H9 (cell line): Measurements from ENCODE around the gene FBXO34. TPM values are rescaled to one million over a fixed set of nuclear protein-coding genes. Genes with fewer than 3 reads are reported as not detected.

Experiments used
- DNase-seq: peaks from one replicate; pipeline ENCODE4 v3.0.0-alpha.2; 2017
- H2AFZ ChIP-seq: one replicate; pipeline ENCODE4 v1.6.1; 2013; ENCODE audit warnings: mild to moderate bottlenecking, low read length, control low read depth, moderate library complexity
- H2AK5ac ChIP-seq: 2 replicates; pipeline ENCODE4 v1.6.1; 2013; ENCODE audit warnings: low read length, control low read depth, mixed read lengths; ENCODE audit not compliant: insufficient read length
- H2BK120ac ChIP-seq: one replicate; pipeline ENCODE4 v1.6.1; 2013; ENCODE audit warnings: low read depth, mild to moderate bottlenecking, low read length, control low read depth, inconsistent platforms; ENCODE audit not compliant: poor library complexity, severe bottlenecking
- H2BK12ac ChIP-seq: 2 replicates; pipeline ENCODE4 v1.6.1; 2013; ENCODE audit warnings: low read length, control low read depth, mixed read lengths, low read depth; ENCODE audit not compliant: insufficient read length
- H2BK15ac ChIP-seq: 2 replicates; pipeline ENCODE4 v1.6.1; 2013; ENCODE audit warnings: low read depth, low read length, control low read depth
- H2BK20ac ChIP-seq: one replicate; pipeline ENCODE4 v1.6.1; 2013; ENCODE audit warnings: low read depth, mild to moderate bottlenecking, low read length, control low read depth, inconsistent platforms; ENCODE audit not compliant: poor library complexity, severe bottlenecking
- H2BK5ac ChIP-seq: 2 replicates; pipeline ENCODE4 v1.6.1; 2013; ENCODE audit warnings: low read length, control low read depth, mixed read lengths; ENCODE audit not compliant: insufficient read length
- H3K14ac ChIP-seq: 2 replicates; pipeline ENCODE4 v1.6.1; 2013; ENCODE audit warnings: low read length, control low read depth; ENCODE audit not compliant: insufficient read depth
- H3K18ac ChIP-seq: 2 replicates; pipeline ENCODE4 v1.6.1; 2013; ENCODE audit warnings: low read depth, mild to moderate bottlenecking, mixed read lengths, low read length, control low read depth; ENCODE audit not compliant: insufficient read length
- H3K23ac ChIP-seq: 2 replicates; pipeline ENCODE4 v1.6.1; 2013; ENCODE audit warnings: low read length, control low read depth, mixed read lengths, low read depth; ENCODE audit not compliant: insufficient read length
- H3K23me2 ChIP-seq: 2 replicates; pipeline ENCODE4 v1.6.1; 2013; ENCODE audit warnings: low read depth, mild to moderate bottlenecking, mixed read lengths, low read length, control low read depth; ENCODE audit not compliant: insufficient read length, poor library complexity, severe bottlenecking
- H3K27ac ChIP-seq: 2 replicates; pipeline ENCODE4 v1.5.1; 2013; ENCODE audit warnings: low read length, control low read depth, mixed read lengths, low read depth; ENCODE audit not compliant: insufficient read length
- H3K27me3 ChIP-seq: 2 replicates; pipeline ENCODE4 v1.6.1; 2013; ENCODE audit warnings: low read length, control low read depth, inconsistent platforms; ENCODE audit not compliant: insufficient read depth
- H3K4ac ChIP-seq: 2 replicates; pipeline ENCODE4 v1.6.1; 2013; ENCODE audit warnings: low read depth, mild to moderate bottlenecking, control low read depth, inconsistent platforms, low read length, moderate library complexity
- H3K4me1 ChIP-seq: 2 replicates; pipeline ENCODE4 v1.6.1; 2013; ENCODE audit warnings: low read length, control low read depth, inconsistent platforms; ENCODE audit not compliant: insufficient read depth
- H3K4me2 ChIP-seq: 2 replicates; pipeline ENCODE4 v1.6.1; 2013; ENCODE audit warnings: low read length, control low read depth, mixed read lengths; ENCODE audit not compliant: insufficient read length, insufficient read depth
- H3K56ac ChIP-seq: 2 replicates; pipeline ENCODE4 v1.6.1; 2013; ENCODE audit warnings: low read depth, mild to moderate bottlenecking, mixed read lengths, low read length, control low read depth; ENCODE audit not compliant: insufficient read length
- H3K79me1 ChIP-seq: 2 replicates; pipeline ENCODE4 v1.6.1; 2013; ENCODE audit warnings: low read depth, mild to moderate bottlenecking, moderate library complexity, low read length, control low read depth, inconsistent platforms; ENCODE audit not compliant: insufficient read depth, poor library complexity, severe bottlenecking
- H3K79me2 ChIP-seq: 2 replicates; pipeline ENCODE4 v1.6.1; 2013; ENCODE audit warnings: low read length, control low read depth, inconsistent platforms; ENCODE audit not compliant: insufficient read depth
- H3K9ac ChIP-seq: 2 replicates; pipeline ENCODE4 v1.6.1; 2013; ENCODE audit warnings: low read length, control low read depth, mixed read lengths; ENCODE audit not compliant: insufficient read length; ENCODE audit errors: extremely low read depth
- H3K9me3 ChIP-seq: one replicate; pipeline ENCODE4 v1.6.1; 2013; ENCODE audit warnings: low read depth, low read length, inconsistent platforms; ENCODE audit not compliant: control insufficient read depth
- H3T11ph ChIP-seq: one replicate; pipeline ENCODE4 v1.6.1; 2013; ENCODE audit warnings: mild to moderate bottlenecking, low read length, control low read depth, inconsistent platforms
- H4K20me1 ChIP-seq: one replicate; pipeline ENCODE4 v1.6.1; 2013; ENCODE audit not compliant: control insufficient read depth, insufficient read length, insufficient read depth
- H4K5ac ChIP-seq: 2 replicates; pipeline ENCODE4 v1.6.1; 2013; ENCODE audit warnings: low read depth, mild to moderate bottlenecking, mixed read lengths, low read length, control low read depth; ENCODE audit not compliant: insufficient read length
- H4K8ac ChIP-seq: replicated peaks from 2 replicates; pipeline ENCODE4 v1.6.1; 2013; ENCODE audit warnings: low read length, control low read depth, mixed read lengths, low read depth; ENCODE audit not compliant: insufficient read length
- H4K91ac ChIP-seq: 2 replicates; pipeline ENCODE4 v1.6.1; 2013; ENCODE audit warnings: low read depth, mild to moderate bottlenecking, moderate library complexity, mixed read lengths, low read length, control low read depth; ENCODE audit not compliant: insufficient read length
- H3K27ac Mint-ChIP-seq, 3 experiments: 2 replicates in 2 of 3; 3 replicates in 1 of 3; pipeline ENCODE4 v1.8.0; 2020 to 2021; ENCODE audit warnings: mixed read lengths in 3 of 3, mild to moderate bottlenecking in 1 of 3, moderate library complexity in 1 of 3
- H3K27me3 Mint-ChIP-seq: 2 replicates; pipeline ENCODE4 v1.8.0; 2021; ENCODE audit warnings: low read depth, mild to moderate bottlenecking, moderate library complexity, mixed read lengths
- H3K36me3 Mint-ChIP-seq, 3 experiments: 2 replicates in 2 of 3; 3 replicates in 1 of 3; pipeline ENCODE4 v1.8.0; 2020 to 2021; ENCODE audit warnings: low read depth in 3 of 3, mixed read lengths in 3 of 3; ENCODE audit not compliant: insufficient read depth in 1 of 3
- H3K4me1 Mint-ChIP-seq, 2 experiments: 2 replicates each; pipeline ENCODE4 v1.8.0; 2020; ENCODE audit warnings: mixed read lengths in 2 of 2
- H3K4me3 Mint-ChIP-seq, 2 experiments: 2 replicates in 1 of 2; 3 replicates in 1 of 2; pipeline ENCODE4 v1.8.0; 2020 to 2021; ENCODE audit warnings: mild to moderate bottlenecking in 2 of 2, mixed read lengths in 2 of 2, moderate library complexity in 1 of 2
- H3K9me3 Mint-ChIP-seq, 2 experiments: 2 replicates in 1 of 2; 3 replicates in 1 of 2; pipeline ENCODE4 v1.8.0; 2020; ENCODE audit warnings: mild to moderate bottlenecking in 2 of 2, mixed read lengths in 2 of 2, moderate library complexity in 1 of 2
- CTCF ChIP-seq: fragments of 200-600 bp; sonication (generic); conservative IDR thresholded peaks from 3 replicates; pipeline ENCODE4 v1.8.0; 2021; ENCODE audit warnings: antibody characterized with exemption, mild to moderate bottlenecking
- WGBS: extraction: QIAGEN DNeasy Blood & Tissue Kit; methylation state at CpG from one replicate; pipeline ENCODE4 v1.1.7; 2013; ENCODE audit warnings: missing lambda C conversion rate, low lambda C conversion rate, mixed read lengths; ENCODE audit not compliant: insufficient read length; ENCODE audit errors: extremely low coverage; 5-methylcytosine and 5-hydroxymethylcytosine counted together
- total RNA-seq: library from RNA; stranded (reverse); gene quantifications from 2 replicates; pipeline ENCODE4 v1.2.1, GENCODE V29; 2021

Gene FBXO34
- total RNA-seq, 1 experiment from 2014 or later: 12.0 TPM

- no peak overlapping the region for H3K4ac ChIP-seq
Measured at GRCh38 chr14:55313480-55313879, 42.3 kb downstream of the FBXO34 start.

More at GRCh38 chr14:55313480-55313879, 42.3 kb downstream of the FBXO34 start:
- no peak overlapping the region for H2AFZ ChIP-seq
- H3K27ac ChIP-seq: no peak overlapping the region
- H3K4me2 ChIP-seq: no peak overlapping the region
- H4K5ac ChIP-seq: no peak overlapping the region
- no peak overlapping the region for H4K8ac ChIP-seq
- H3K9me3 Mint-ChIP-seq: peaks cover 36 to 39% of the 10 kb centered on the region in 2 experiments
- no peak for TF ChIP-seq CTCF
- H3K23me2 ChIP-seq: no peaks in the 10 kb centered on the region
- no peak for DNase-seq
- no peak overlapping the region for H2BK120ac ChIP-seq
- H3K9ac ChIP-seq: no peak overlapping the region
- H2AK5ac ChIP-seq: no peak overlapping the region
- H3K18ac ChIP-seq: no peak overlapping the region
- no peak overlapping the region for H3K56ac ChIP-seq
- no peaks in the 10 kb centered on the region for H3K4me1 ChIP-seq
- H3K27me3 Mint-ChIP-seq: no peaks in the 10 kb centered on the region
- H3T11ph ChIP-seq: no peak overlapping the region
- WGBS: no CpG with 5 or more reads among the region's 5 CpGs
- H3K36me3 Mint-ChIP-seq: peaks cover 38 to 52% (median 40%) of the 10 kb centered on the region in 3 experiments
- H2BK20ac ChIP-seq: no peak overlapping the region
- no peak overlapping the region for H3K14ac ChIP-seq
- H2BK15ac ChIP-seq: no peak overlapping the region
- H3K23ac ChIP-seq: no peak overlapping the region
- no peaks in the 10 kb centered on the region for H3K79me2 ChIP-seq
- peaks cover under 1% of the 10 kb centered on the region in 2 experiments; a peak in 3 of 4 replicates for H3K4me1 Mint-ChIP-seq
- H3K4me3 Mint-ChIP-seq: no peak overlapping the region
- no peak overlapping the region for H2BK5ac ChIP-seq
- H4K91ac ChIP-seq: no peak overlapping the region
- no peaks in the 10 kb centered on the region for H4K20me1 ChIP-seq
- peaks cover 10% of the 10 kb centered on the region for H3K79me1 ChIP-seq
- H3K27ac Mint-ChIP-seq: no peak overlapping the region
- H2BK12ac ChIP-seq: no peak overlapping the region
- H3K9me3 ChIP-seq: peaks cover 23% of the 10 kb centered on the region
- no peaks in the 10 kb centered on the region for H3K27me3 ChIP-seq
